Endothelial cell of umbilical vein (primary cell): ENCODE measurements around the gene KIN. TPM values are rescaled to one million over a fixed set of nuclear protein-coding genes. Genes with fewer than 3 reads are reported as not detected.

Experiments
- BruUV-seq: library from RNA; stranded (reverse); fragments of 400-500 nt; replicated peaks from 2 replicates; lab custom pipeline; 2021; lab: Mats Ljungman, UMichigan
- CTCF ChIA-PET: fragments of 300-600, 350-600 bp; sonication (Branson Sonifier 250); formaldehyde crosslinking; loops from one replicate; lab custom pipeline; 2021; ENCODE audit warnings: antibody characterized with exemption, inconsistent platforms; lab: Charles Lee
- POLR2A ChIA-PET: fragments of 300-600, 350-600 bp; sonication (Branson Sonifier 250); formaldehyde crosslinking; loops from one replicate; lab custom pipeline; 2021; ENCODE audit warnings: antibody characterized with exemption, inconsistent platforms; lab: Charles Lee
- DNase-seq: peaks from one replicate; pipeline ENCODE4 v3.0.0-alpha.2; 2011; ENCODE audit warnings: low read depth, low spot score
- FAIRE-seq: peaks from 2 replicates; lab custom pipeline; 2011; peaks lifted over from hg19 to GRCh38; lab: Jason Lieb, UNC
- H2AFZ ChIP-seq: 2 replicates; pipeline ENCODE4 v1.6.0; 2012; ENCODE audit warnings: low read depth, low read length, control low read depth, inconsistent platforms
- H3K27ac ChIP-seq: 2 replicates; pipeline ENCODE4 v1.5.1; 2011; ENCODE audit warnings: low read depth, mild to moderate bottlenecking, control low read depth, low read length, moderate library complexity; ENCODE audit not compliant: insufficient read depth
- H3K27me3 ChIP-seq, 2 experiments: 2 replicates each; pipeline versions ENCODE4 v1.6.0 to v1.6.1; 2011; ENCODE audit warnings: low read length in 2 of 2, mixed read lengths in 1 of 2; ENCODE audit not compliant: control insufficient read depth in 2 of 2, insufficient read depth in 2 of 2
- H3K36me3 ChIP-seq, 2 experiments: 2 replicates in 1 of 2; 3 replicates in 1 of 2; pipeline ENCODE4 v1.5.1; 2011; ENCODE audit warnings: low read length in 2 of 2, mild to moderate bottlenecking in 1 of 2, moderate library complexity in 1 of 2; ENCODE audit not compliant: control insufficient read depth in 2 of 2, insufficient read depth in 2 of 2; ENCODE audit errors: extremely low read depth in 1 of 2
- H3K4me1 ChIP-seq: 3 replicates; pipeline ENCODE4 v1.5.1; 2011; ENCODE audit warnings: mild to moderate bottlenecking, low read length; ENCODE audit not compliant: control insufficient read depth, insufficient read depth; ENCODE audit errors: extremely low read depth
- H3K4me2 ChIP-seq: 2 replicates; pipeline ENCODE4 v1.6.1; 2011; ENCODE audit warnings: low read length, control low read depth, mixed read lengths; ENCODE audit not compliant: insufficient read depth
- H3K4me3 ChIP-seq, 3 experiments: fragments of 200-600 bp in 1 of 3; sonication (generic), shearing (Covaris generic) in 1 of 3; replicated peaks in 1 of 3; 2 replicates each; pipeline ENCODE4 v1.5.1; 2011 to 2016; ENCODE audit warnings: control low read depth in 3 of 3, low read length in 3 of 3, mild to moderate bottlenecking in 2 of 3, inconsistent platforms in 1 of 3, low read depth in 1 of 3, moderate library complexity in 1 of 3; ENCODE audit not compliant: insufficient read depth in 1 of 3
- H3K79me2 ChIP-seq: 2 replicates; pipeline ENCODE4 v1.6.0; 2012; ENCODE audit warnings: low read length, inconsistent platforms; ENCODE audit not compliant: control insufficient read depth, insufficient read depth
- H3K9ac ChIP-seq: replicated peaks from 2 replicates; pipeline ENCODE3; 2011; ENCODE audit warnings: low read length, control low read depth; ENCODE audit not compliant: insufficient read depth; ENCODE audit errors: extremely low read depth
- H3K9me1 ChIP-seq: replicated peaks from 3 replicates; pipeline ENCODE4 v1.6.0; 2011; ENCODE audit warnings: mild to moderate bottlenecking, low read length; ENCODE audit not compliant: control insufficient read depth, insufficient read depth; ENCODE audit errors: extremely low read depth
- H3K9me3 ChIP-seq: replicated peaks from 2 replicates; pipeline ENCODE4 v1.5.1; 2012; ENCODE audit warnings: low read length, inconsistent platforms; ENCODE audit not compliant: control insufficient read depth, insufficient read depth
- H4K20me1 ChIP-seq: replicated peaks from 2 replicates; pipeline ENCODE3; 2011; ENCODE audit warnings: mild to moderate bottlenecking, low read length; ENCODE audit not compliant: control insufficient read depth, insufficient read depth; ENCODE audit errors: extremely low read depth
- CTCF ChIP-seq, 2 donors: IDR thresholded peaks; 1 replicate in 1 of 2; 2 replicates in 1 of 2; pipeline ENCODE4 v1.5.1; 2011; ENCODE audit warnings: low read length in 2 of 2, mild to moderate bottlenecking in 2 of 2, moderate library complexity in 2 of 2, control low read depth in 1 of 2, inconsistent platforms in 1 of 2, low read depth in 1 of 2; ENCODE audit not compliant: insufficient read depth in 1 of 2; ENCODE audit errors: extremely low read depth in 1 of 2
- EZH2 ChIP-seq: IDR thresholded peaks from 2 replicates; pipeline ENCODE4 v1.6.1; 2012; ENCODE audit warnings: borderline replicate concordance, low read depth, mild to moderate bottlenecking, moderate library complexity, low read length, inconsistent platforms; ENCODE audit not compliant: severe bottlenecking
- FOS ChIP-seq: IDR thresholded peaks from 2 replicates; pipeline ENCODE4 v1.6.1; 2011; ENCODE audit warnings: mild to moderate bottlenecking, low read length, moderate library complexity, borderline replicate concordance; ENCODE audit not compliant: insufficient read depth
- GATA2 ChIP-seq: IDR thresholded peaks from 2 replicates; pipeline ENCODE4 v1.7.0; 2011; ENCODE audit warnings: low read depth, mild to moderate bottlenecking, moderate library complexity, mixed read lengths, low read length; ENCODE audit not compliant: insufficient read length, insufficient read depth
- JUN ChIP-seq: IDR thresholded peaks from 2 replicates; pipeline ENCODE4 v1.6.1; 2011; ENCODE audit warnings: borderline replicate concordance, low read depth; ENCODE audit not compliant: insufficient read length, insufficient read depth
- MAX ChIP-seq: IDR thresholded peaks from 2 replicates; pipeline ENCODE4 v1.6.1; 2011; ENCODE audit not compliant: insufficient read depth, insufficient read length
- MYC ChIP-seq: IDR thresholded peaks from one replicate; pipeline ENCODE4 v1.6.1; 2011; ENCODE audit warnings: mild to moderate bottlenecking, low read depth, low read length
- POLR2A ChIP-seq: IDR thresholded peaks from 2 replicates; pipeline ENCODE4 v1.6.1; 2012; ENCODE audit warnings: low read depth, mild to moderate bottlenecking, control low read depth, low read length
- POLR2AphosphoS5 ChIP-seq: IDR thresholded peaks from 2 replicates; pipeline ENCODE4 v1.6.1; 2012; ENCODE audit warnings: low read depth, mild to moderate bottlenecking, control low read depth, low read length, moderate library complexity; ENCODE audit not compliant: insufficient read depth
- dilution Hi-C: fragments of 300-500 bp; cut with MboI; formaldehyde crosslinking; loops from one replicate; pipeline ENCODE4 v1.15.0; 2019; ENCODE audit warnings: low sequenced_read_pairs; ENCODE audit not compliant: extremely low pct_ligation_motif_present
- intact Hi-C: fragments of 100-400 bp; cut with micrococcal nuclease; formaldehyde crosslinking; loops from one replicate; pipeline ENCODE4 v1.10.0; 2022
- polyA plus RNA-seq, 4 experiments: library from polyadenylated mRNA; depleted of rRNA in 3 of 4; stranded (reverse) in 3 of 4; unstranded in 1 of 4; fragments of >200 nt; gene quantifications; 2 replicates each; pipeline versions ENCODE4 v1.2.1 to v1.2.3, GENCODE V29; 2011 to 2012; ENCODE audit warnings: missing spikeins in 1 of 4
- total RNA-seq: library from RNA; stranded (reverse); gene quantifications from 2 replicates; pipeline ENCODE4 v1.2.3, GENCODE V29; 2021

Gene KIN
- total and polyA plus RNA-seq, 2 donors (not counting 3 experiments of a cell fraction or from before 2014, with no cell fraction given): 2.6 to 14.4 TPM

GRCh38 chr10:7833210-7833609 lies 45.4 kb upstream of the KIN start:
- POLR2A ChIA-PET: no interaction called here

More at GRCh38 chr10:7833210-7833609, 45.4 kb upstream of the KIN start:
- Histone ChIP-seq H2AFZ (no peak overlapping the region), H3K9ac (no peak overlapping the region), H3K27ac (no peak overlapping the region), H3K9me3 (no peaks in the 10 kb centered on the region), H3K4me1 (no peaks in the 10 kb centered on the region), H3K4me3 (no peak overlapping the region), H3K4me2 (no peak overlapping the region), H4K20me1 (no peaks in the 10 kb centered on the region), H3K36me3 (no peaks in the 10 kb centered on the region), H3K27me3 (no peaks in the 10 kb centered on the region), H3K79me2 (peaks cover 33% of the 10 kb centered on the region), H3K9me1 (no peaks in the 10 kb centered on the region)
- no peak for TF ChIP-seq MYC
- no peak for TF ChIP-seq FOS
- no peak for TF ChIP-seq POLR2A
- TF ChIP-seq JUN: no peak
- TF ChIP-seq GATA2: no peak
- no peak for TF ChIP-seq EZH2
- no peak for TF ChIP-seq CTCF (IDR thresholded peaks at IDR 0.05; ENCODE audit: extremely low read depth in 1 of 2, insufficient read depth in 1 of 2, low read depth in 1 of 2, low read length in 2 of 2)
- TF ChIP-seq MAX: no peak
- no peak for TF ChIP-seq POLR2AphosphoS5
- no peak for FAIRE-seq
- dilution Hi-C loops: no loop called here
- no TSS peak for BruUV-seq
- no peak for DNase-seq
- intact Hi-C loops: no loop called here
- CTCF ChIA-PET: no interaction called here
